Gastrocnemius medialis (tissue), 4 donors: ENCODE measurements around the gene MAPK4. TPM values are rescaled to one million over a fixed set of nuclear protein-coding genes. Genes with fewer than 3 reads are reported as not detected.
A peak's percentile ranks its signal among the peaks of the same experiment; 100 is the strongest.

ENCODE experiments used
- ATAC-seq, 2 donors: fragments of 150-250 bp; one replicate each; pipeline ENCODE4 v1.9.1; 2016
- DNase-seq, 2 donors: peaks; one replicate each; pipeline ENCODE4 v3.0.0-alpha.2; 2019
- H3K27ac ChIP-seq, 4 donors: fragments of 200-600 bp; sonication (generic); 1 replicate in 1 of 4; 2 replicates in 3 of 4; pipeline ENCODE4 v1.5.1; 2016 to 2018; ENCODE audit warnings: mild to moderate bottlenecking in 2 of 4, moderate library complexity in 1 of 4
- H3K27me3 ChIP-seq, 3 donors: fragments of 200-600 bp; sonication (generic) in 2 of 3; 1 replicate in 1 of 3; 2 replicates in 2 of 3; pipeline versions ENCODE4 v1.5.1 to v1.6.0; 2016 to 2019; ENCODE audit warnings: mild to moderate bottlenecking in 1 of 3, moderate library complexity in 1 of 3
- H3K36me3 ChIP-seq, 2 donors: fragments of 200-600 bp; sonication (generic) in 1 of 2; one replicate each; pipeline ENCODE4 v1.5.1; 2017 to 2018
- H3K4me1 ChIP-seq, 2 donors: fragments of 200-600 bp; sonication (generic) in 1 of 2; one replicate each; pipeline ENCODE4 v1.5.1; 2016 to 2017; ENCODE audit warnings: mild to moderate bottlenecking in 2 of 2
- H3K4me3 ChIP-seq, 4 donors: fragments of 200-600 bp; sonication (generic) in 3 of 4; 1 replicate in 1 of 4; 2 replicates in 3 of 4; pipeline ENCODE4 v1.5.1; 2016 to 2019; ENCODE audit warnings: mild to moderate bottlenecking in 2 of 4
- H3K9me3 ChIP-seq, 3 donors: fragments of 200-600 bp; sonication (generic) in 2 of 3; 1 replicate in 1 of 3; 2 replicates in 2 of 3; pipeline ENCODE4 v1.5.1; 2016 to 2019
- POLR2A ChIP-seq, 2 donors: fragments of 450-650 bp; IDR thresholded peaks; one replicate each; pipeline ENCODE4 v1.6.1; 2017; ENCODE audit warnings: antibody characterized with exemption in 2 of 2, mild to moderate bottlenecking in 2 of 2, moderate library complexity in 2 of 2
- in situ Hi-C, 4 donors: fragments of 200-750 bp; cut with MboI; loops; one replicate each; pipeline versions ENCODE4 v1.15.0 to v1.8.0; 2017; ENCODE audit warnings: low sequenced_read_pairs in 4 of 4
- intact Hi-C: fragments of 100-400 bp; cut with DNase I; formaldehyde crosslinking; loops from one replicate; pipeline ENCODE4 v1.15.1; 2023; ENCODE audit warnings: low total_unique reads
- total RNA-seq, 4 donors: library from RNA; depleted of rRNA; stranded (reverse); fragments of >200 nt; gene quantifications; one replicate each; pipeline versions ENCODE4 v1.1.0 to v1.2.3, GENCODE V29; 2016
- TF ChIP-seq, protein P1 (sequence below), 5 experiments: fragments of 450-650 bp in 3 of 5; fragments of 200-600 bp in 2 of 5; sonication (generic) in 2 of 5; IDR thresholded peaks in 4 of 5; conservative IDR thresholded peaks in 1 of 5; 1 replicate in 4 of 5; 2 replicates in 1 of 5; pipeline ENCODE4 v1.5.1; 2016 to 2019; ENCODE audit warnings: antibody characterized with exemption in 5 of 5, mild to moderate bottlenecking in 3 of 5, moderate library complexity in 3 of 5

Gene MAPK4
- total RNA-seq, 4 donors from 2014 or later: 0.68 to 2.4 (median 1.7) TPM

DNA sequence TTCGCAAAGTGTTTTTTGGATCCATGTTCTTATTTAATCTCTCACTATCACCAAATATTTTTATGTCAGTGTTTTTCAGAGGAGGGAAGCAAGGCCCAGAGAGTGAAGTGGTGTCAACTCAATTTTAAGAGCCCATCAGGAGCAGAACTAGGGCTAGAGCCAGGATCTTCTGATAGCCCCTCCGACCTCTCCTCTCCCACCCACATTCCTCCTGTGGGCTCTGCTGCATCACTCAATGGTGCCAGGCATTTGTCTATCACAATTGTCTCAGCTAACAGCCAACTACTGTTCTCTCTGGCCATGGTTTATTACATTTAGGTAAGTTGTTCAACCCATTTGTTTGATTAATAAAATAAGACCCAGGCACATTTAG, 68.6 kb downstream of the MAPK4 start:
- Histone ChIP-seq H3K4me3 (no peak overlapping the region), H3K9me3 (no peaks in the 10 kb centered on the region), H3K36me3 (no peaks in the 10 kb centered on the region), H3K27ac (no peak overlapping the region), H3K27me3 (no peaks in the 10 kb centered on the region), H3K4me1 (peaks cover 21 to 24% of the 10 kb centered on the region in 2 donors)
- in situ Hi-C loops (no loop called here), intact Hi-C loops (no loop called here)
- no peak for DNase-seq
- ATAC-seq: no peak
- TF ChIP-seq, protein P1, sequence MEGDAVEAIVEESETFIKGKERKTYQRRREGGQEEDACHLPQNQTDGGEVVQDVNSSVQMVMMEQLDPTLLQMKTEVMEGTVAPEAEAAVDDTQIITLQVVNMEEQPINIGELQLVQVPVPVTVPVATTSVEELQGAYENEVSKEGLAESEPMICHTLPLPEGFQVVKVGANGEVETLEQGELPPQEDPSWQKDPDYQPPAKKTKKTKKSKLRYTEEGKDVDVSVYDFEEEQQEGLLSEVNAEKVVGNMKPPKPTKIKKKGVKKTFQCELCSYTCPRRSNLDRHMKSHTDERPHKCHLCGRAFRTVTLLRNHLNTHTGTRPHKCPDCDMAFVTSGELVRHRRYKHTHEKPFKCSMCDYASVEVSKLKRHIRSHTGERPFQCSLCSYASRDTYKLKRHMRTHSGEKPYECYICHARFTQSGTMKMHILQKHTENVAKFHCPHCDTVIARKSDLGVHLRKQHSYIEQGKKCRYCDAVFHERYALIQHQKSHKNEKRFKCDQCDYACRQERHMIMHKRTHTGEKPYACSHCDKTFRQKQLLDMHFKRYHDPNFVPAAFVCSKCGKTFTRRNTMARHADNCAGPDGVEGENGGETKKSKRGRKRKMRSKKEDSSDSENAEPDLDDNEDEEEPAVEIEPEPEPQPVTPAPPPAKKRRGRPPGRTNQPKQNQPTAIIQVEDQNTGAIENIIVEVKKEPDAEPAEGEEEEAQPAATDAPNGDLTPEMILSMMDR (IDR thresholded peaks at IDR 0.05 in 4 of 5, conservative IDR thresholded peaks at IDR 0.05 in 1 of 5): no peak
- no peak for TF ChIP-seq POLR2A (IDR thresholded peaks at IDR 0.05)

DNA sequence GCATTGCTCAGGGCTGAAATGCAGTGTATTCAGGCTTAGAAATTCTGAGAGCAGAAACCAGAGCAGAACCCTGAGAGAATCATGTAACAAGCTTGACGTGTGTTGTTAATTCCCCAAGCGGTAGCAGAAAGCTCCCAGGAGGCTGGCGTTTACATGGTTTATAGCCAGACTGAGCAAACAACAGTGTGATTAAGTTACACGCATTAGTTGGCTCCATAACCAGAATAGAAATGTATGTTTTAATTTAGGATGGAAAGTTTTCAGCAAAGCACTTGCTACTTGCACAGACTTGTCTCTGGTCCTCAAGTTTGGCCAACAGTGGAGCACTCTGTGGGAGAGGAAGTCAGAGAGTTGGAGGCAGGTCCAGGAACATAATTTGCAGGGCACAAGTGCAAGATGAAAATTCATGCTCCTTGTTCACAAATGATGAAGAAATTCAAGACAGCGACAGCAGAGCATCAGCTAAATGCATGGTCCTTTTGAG, 69.3 kb downstream of the MAPK4 start:
- no peaks in the 10 kb centered on the region for H3K36me3 ChIP-seq
- peak overlapping the region in 1 of 4 donors; percentile 37 for H3K27ac ChIP-seq
- no peak for ATAC-seq
- no peak for DNase-seq
- no peak overlapping the region for H3K4me3 ChIP-seq
- H3K9me3 ChIP-seq: no peaks in the 10 kb centered on the region
- no peaks in the 10 kb centered on the region for H3K27me3 ChIP-seq
- intact Hi-C loops: no loop called here
- TF ChIP-seq, protein P1 (IDR thresholded peaks at IDR 0.05 in 4 of 5, conservative IDR thresholded peaks at IDR 0.05 in 1 of 5): no peak
- TF ChIP-seq POLR2A (IDR thresholded peaks at IDR 0.05): no peak
- peaks cover 21 to 24% of the 10 kb centered on the region in 2 donors for H3K4me1 ChIP-seq
- in situ Hi-C loops: no loop called here

DNA sequence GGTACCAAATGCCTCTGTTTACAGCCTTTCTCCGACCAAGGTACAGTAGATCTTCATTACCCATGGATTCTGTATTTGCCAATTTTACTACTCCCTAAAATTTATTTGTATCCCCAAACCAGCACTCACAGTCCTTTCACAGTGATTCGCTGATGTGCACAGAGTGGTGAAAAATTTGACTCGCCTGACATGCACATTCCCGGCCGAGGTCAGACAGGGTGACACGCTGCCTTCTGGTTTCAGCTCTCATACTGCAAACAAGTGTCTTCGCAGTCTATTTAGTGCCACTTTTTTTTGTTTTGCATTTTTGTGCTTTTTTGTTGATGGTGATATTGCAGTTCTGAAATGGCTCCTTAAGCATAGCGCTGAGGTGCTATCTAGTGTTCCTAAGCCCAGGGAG, 71.0 kb downstream of the MAPK4 start:
- DNase-seq (no peak), ATAC-seq (no peak)
- no peak overlapping the region for H3K27ac ChIP-seq
- intact Hi-C loops: no loop called here
- no peaks in the 10 kb centered on the region for H3K27me3 ChIP-seq
- TF ChIP-seq, protein P1 (IDR thresholded peaks at IDR 0.05 in 4 of 5, conservative IDR thresholded peaks at IDR 0.05 in 1 of 5): no peak
- no peak for TF ChIP-seq POLR2A (IDR thresholded peaks at IDR 0.05)
- in situ Hi-C loops: no loop called here
- H3K4me3 ChIP-seq: no peak overlapping the region
- H3K9me3 ChIP-seq: no peaks in the 10 kb centered on the region
- no peaks in the 10 kb centered on the region for H3K36me3 ChIP-seq
- H3K4me1 ChIP-seq: peaks cover 21 to 24% of the 10 kb centered on the region in 2 donors

DNA sequence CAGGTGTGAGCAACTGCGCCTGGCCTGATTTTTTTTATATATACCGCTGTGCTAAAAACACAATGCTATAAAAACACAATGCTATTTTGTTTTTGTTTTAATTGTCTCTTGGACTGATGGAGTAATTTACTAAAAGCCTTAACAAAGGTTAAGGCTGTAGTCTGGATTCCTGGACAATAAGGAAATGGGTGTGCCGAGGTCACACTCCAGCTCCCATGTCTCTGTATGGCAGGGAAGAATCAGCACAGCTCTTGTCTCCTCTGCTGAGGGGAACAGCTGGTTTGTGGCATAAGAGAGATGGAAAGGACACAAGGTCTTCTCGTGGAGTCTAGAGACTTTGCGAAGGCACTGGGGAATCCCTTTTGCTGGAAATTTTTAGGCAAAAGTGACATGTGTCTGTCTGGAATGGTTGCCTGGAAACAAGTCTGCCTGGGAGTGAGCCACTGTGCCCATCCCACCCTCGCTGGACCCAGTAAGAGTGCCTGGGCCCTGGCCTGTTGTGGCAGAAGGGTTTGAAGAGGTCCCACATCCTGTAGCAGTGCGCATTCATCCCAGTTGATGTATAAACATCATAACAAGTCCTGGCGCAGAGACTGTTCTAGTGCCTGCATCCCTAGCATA, 73.1 kb downstream of the MAPK4 start:
- ATAC-seq: no peak
- H3K27me3 ChIP-seq: no peaks in the 10 kb centered on the region
- TF ChIP-seq, protein P1 (IDR thresholded peaks at IDR 0.05 in 4 of 5, conservative IDR thresholded peaks at IDR 0.05 in 1 of 5): no peak
- TF ChIP-seq POLR2A (IDR thresholded peaks at IDR 0.05): no peak
- in situ Hi-C loops (no loop called here), intact Hi-C loops (no loop called here)
- H3K4me3 ChIP-seq: no peak overlapping the region
- H3K36me3 ChIP-seq: no peaks in the 10 kb centered on the region
- no peaks in the 10 kb centered on the region for H3K9me3 ChIP-seq
- H3K27ac ChIP-seq: peak overlapping the region in 1 of 4 donors; percentile 31
- H3K4me1 ChIP-seq: peaks cover 21 to 26% of the 10 kb centered on the region in 2 donors
- no peak for DNase-seq

DNA sequence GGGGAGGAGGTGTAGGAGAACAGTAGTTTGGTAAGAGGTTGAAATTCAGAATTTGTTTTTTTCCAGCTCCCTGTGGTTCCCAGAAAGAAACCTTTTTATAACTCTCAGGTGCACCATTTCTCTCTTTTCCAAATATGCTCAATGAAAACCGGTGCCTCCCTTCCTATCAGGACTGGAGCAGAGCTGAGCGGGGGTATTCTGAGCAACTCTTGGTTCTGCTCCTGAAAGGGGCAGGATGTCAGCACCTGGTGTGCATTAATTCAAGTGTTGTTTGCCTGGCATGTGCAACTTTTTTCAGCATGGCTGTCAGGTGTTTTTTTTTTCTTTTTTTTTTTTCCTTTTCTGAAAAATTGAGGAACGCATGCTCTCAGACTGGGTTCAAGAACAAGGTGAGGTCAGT, 74.1 kb downstream of the MAPK4 start:
- in situ Hi-C loops: no loop called here
- H3K27ac ChIP-seq: no peak overlapping the region
- no peaks in the 10 kb centered on the region for H3K36me3 ChIP-seq
- intact Hi-C loops: no loop called here
- H3K4me3 ChIP-seq: no peak overlapping the region
- no peak for ATAC-seq
- no peaks in the 10 kb centered on the region for H3K9me3 ChIP-seq
- no peaks in the 10 kb centered on the region for H3K27me3 ChIP-seq
- TF ChIP-seq POLR2A (IDR thresholded peaks at IDR 0.05): no peak
- TF ChIP-seq, protein P1 (IDR thresholded peaks at IDR 0.05 in 4 of 5, conservative IDR thresholded peaks at IDR 0.05 in 1 of 5): no peak
- DNase-seq: no peak
- peaks cover 17 to 21% of the 10 kb centered on the region in 2 donors for H3K4me1 ChIP-seq
